ENCODE measurements around the gene TLCD3A. TPM values are rescaled to one million over a fixed set of nuclear protein-coding genes. Genes with fewer than 3 reads are reported as not detected.
A peak's percentile ranks its signal among the peaks of the same experiment; 100 is the strongest.
"Not testable (repeated sequence)": the region's sequence is repeated elsewhere in the genome, so short reads cannot be mapped to it uniquely, and the experiment has no call there.

Gene TLCD3A
- total RNA-seq, 1 donor from 2014 or later = 8.9 TPM

- Histone ChIP-seq H3K4me1 (peaks cover 21% of the 10 kb centered on the region), H3K27me3 (ENCODE audit: low read depth) (no peaks in the 10 kb centered on the region)
These were observed 36.0 kb upstream of the TLCD3A start for GRCh38 chr17:696369-696768.

GRCh38 chr17:697682-698081, 34.7 kb upstream of the TLCD3A start:
- no peak overlapping the region for H3K27ac ChIP-seq
- ATAC-seq (no peak), DNase-seq (no peak)
- no peaks in the 10 kb centered on the region for H3K9me3 ChIP-seq
- intact Hi-C loops (cut with DNase I) = no loop called here
- H3K36me3 ChIP-seq = peaks cover 65% of the 10 kb centered on the region
- H3K27me3 ChIP-seq (ENCODE audit: low read depth) = no peaks in the 10 kb centered on the region
- H3K4me1 ChIP-seq = peaks cover 21% of the 10 kb centered on the region
- no peak for TF ChIP-seq CTCF (IDR thresholded peaks at IDR 0.05)
- no peak overlapping the region for H3K4me3 ChIP-seq

More at GRCh38 chr17:696369-696768, 36.0 kb upstream of the TLCD3A start:
- TF ChIP-seq CTCF (IDR thresholded peaks at IDR 0.05) = no peak
- no peaks in the 10 kb centered on the region for H3K9me3 ChIP-seq
- intact Hi-C loops (cut with DNase I) = no loop called here
- peaks cover 71% of the 10 kb centered on the region for H3K36me3 ChIP-seq
- no peak for DNase-seq
- no peak for ATAC-seq
- no peak overlapping the region for H3K4me3 ChIP-seq
- H3K27ac ChIP-seq = no peak overlapping the region

GRCh38 chr17:698096-698495, 34.3 kb upstream of the TLCD3A start:
- H3K9me3 ChIP-seq; H3K27ac ChIP-seq; H3K4me3 ChIP-seq; intact Hi-C loops (cut with DNase I); DNase-seq; ATAC-seq; H3K27me3 ChIP-seq (ENCODE audit: low read depth): not testable (repeated sequence)
- Histone ChIP-seq H3K36me3 (peaks cover 61% of the 10 kb centered on the region), H3K4me1 (peaks cover 24% of the 10 kb centered on the region)

GRCh38 chr17:699345-699744, 33.1 kb upstream of the TLCD3A start:
- peaks cover 49% of the 10 kb centered on the region for H3K36me3 ChIP-seq
- H3K4me3 ChIP-seq = no peak overlapping the region
- H3K9me3 ChIP-seq = no peaks in the 10 kb centered on the region
- DNase-seq (no peak), ATAC-seq (peak; percentile 67 to 68)
- peaks cover 30% of the 10 kb centered on the region for H3K4me1 ChIP-seq
- TF ChIP-seq CTCF (IDR thresholded peaks at IDR 0.05) = no peak
- no peak overlapping the region for H3K27ac ChIP-seq
- intact Hi-C loops (cut with DNase I) = no loop called here
- H3K27me3 ChIP-seq (ENCODE audit: low read depth) = no peaks in the 10 kb centered on the region

DNA sequence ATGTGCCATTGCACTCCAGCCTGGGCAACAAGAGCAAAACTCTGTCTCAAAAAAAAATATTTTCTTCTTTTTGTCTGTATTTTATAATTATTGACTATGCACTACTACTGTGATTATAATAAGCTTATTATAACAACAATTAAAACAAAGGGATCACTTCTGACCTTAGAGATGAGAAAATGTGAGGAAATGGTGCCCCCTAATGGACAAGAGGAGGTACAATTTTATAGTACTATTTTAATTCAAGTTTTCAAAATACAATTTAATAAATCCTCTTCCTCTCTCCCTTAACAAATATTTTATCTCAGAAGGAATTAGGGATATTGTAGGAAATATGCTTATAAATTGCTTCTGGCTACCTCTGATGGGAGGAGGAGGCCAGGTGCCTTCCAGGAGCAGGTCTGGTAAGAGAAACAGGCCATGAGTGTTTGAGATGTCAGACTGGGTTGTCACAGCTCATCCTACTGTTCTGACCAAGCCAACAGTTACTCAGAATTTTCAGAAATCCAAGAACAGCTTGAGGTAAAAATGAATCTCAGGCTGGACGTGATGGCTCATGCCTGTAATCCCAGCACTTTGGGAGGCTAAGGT, 31.8 kb upstream of the TLCD3A start:
- TF ChIP-seq CTCF (IDR thresholded peaks at IDR 0.05) = peak; percentile 75
- peak; percentile 59 to 67 for ATAC-seq
- DNase-seq = no peak
- no peak overlapping the region for H3K4me3 ChIP-seq
- peaks cover 37% of the 10 kb centered on the region for H3K36me3 ChIP-seq
- H3K27ac ChIP-seq = no peak overlapping the region
- no peaks in the 10 kb centered on the region for H3K27me3 ChIP-seq (ENCODE audit: low read depth)
- H3K4me1 ChIP-seq = peaks cover 30% of the 10 kb centered on the region
- no peaks in the 10 kb centered on the region for H3K9me3 ChIP-seq
- intact Hi-C loops (cut with DNase I) = loop anchor here (5.0 kb wide), 1 partner anchor 288 kb away; a partner anchor contains a TSS

DNA sequence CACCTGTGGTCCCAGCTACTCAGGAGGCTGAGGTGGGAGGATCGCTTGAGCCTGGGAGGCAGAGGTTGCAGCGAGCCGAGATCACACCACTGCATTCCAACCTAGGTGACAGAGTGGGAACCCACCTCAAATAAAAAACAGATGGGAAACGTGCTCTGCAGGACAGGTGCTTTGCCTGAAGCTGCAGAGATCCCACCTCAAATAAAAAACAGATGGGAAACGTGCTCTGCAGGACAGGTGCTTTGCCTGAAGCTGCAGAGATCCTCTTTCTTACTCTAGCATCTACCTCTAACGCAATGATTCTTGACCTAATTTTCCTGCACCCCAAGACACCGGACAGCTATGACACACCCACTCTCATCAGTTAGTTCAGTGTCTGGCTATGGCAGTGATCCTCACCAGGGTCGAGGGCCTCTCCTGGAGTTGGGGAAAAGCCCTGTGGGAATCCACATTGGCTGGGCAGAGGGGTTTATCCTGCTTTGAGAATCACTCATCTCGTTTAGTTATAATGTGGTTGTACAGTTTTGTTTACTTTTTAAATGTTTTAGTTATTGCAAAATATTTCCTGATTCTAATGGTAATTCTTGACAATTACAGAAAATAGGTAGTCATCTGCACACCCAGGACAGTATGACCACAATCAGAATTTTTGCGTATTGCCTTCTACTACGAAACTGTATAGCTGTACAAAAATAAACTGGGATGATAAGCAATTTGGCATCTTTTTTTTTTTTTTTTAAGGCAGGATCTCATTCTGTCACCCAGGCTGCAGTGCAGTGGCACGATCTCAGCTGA, 29.1 kb upstream of the TLCD3A start:
- Histone ChIP-seq H3K27ac (no peak overlapping the region), H3K9me3 (no peaks in the 10 kb centered on the region), H3K36me3 (peaks cover 25% of the 10 kb centered on the region), H3K4me1 (peaks cover 30% of the 10 kb centered on the region), H3K27me3 (ENCODE audit: low read depth) (no peaks in the 10 kb centered on the region), H3K4me3 (no peak overlapping the region)
- ATAC-seq (no peak), DNase-seq (no peak)
- no peak for TF ChIP-seq CTCF (IDR thresholded peaks at IDR 0.05)
- intact Hi-C loops (cut with DNase I) = loop anchor here (5.0 kb wide), 1 partner anchor 291 kb away; a partner anchor contains a TSS
